Aortic smooth muscle cell (primary cell): ENCODE data around the gene SELENON. TPM values are rescaled to one million over a fixed set of nuclear protein-coding genes. Genes with fewer than 3 reads are reported as not detected.

Experiments used
- total RNA-seq: library from RNA; depleted of rRNA; stranded (reverse); fragments of >200 nt; gene quantifications from 2 replicates; pipeline ENCODE4 v1.2.3, GENCODE V29; 2014

The SELENON gene, protein sequence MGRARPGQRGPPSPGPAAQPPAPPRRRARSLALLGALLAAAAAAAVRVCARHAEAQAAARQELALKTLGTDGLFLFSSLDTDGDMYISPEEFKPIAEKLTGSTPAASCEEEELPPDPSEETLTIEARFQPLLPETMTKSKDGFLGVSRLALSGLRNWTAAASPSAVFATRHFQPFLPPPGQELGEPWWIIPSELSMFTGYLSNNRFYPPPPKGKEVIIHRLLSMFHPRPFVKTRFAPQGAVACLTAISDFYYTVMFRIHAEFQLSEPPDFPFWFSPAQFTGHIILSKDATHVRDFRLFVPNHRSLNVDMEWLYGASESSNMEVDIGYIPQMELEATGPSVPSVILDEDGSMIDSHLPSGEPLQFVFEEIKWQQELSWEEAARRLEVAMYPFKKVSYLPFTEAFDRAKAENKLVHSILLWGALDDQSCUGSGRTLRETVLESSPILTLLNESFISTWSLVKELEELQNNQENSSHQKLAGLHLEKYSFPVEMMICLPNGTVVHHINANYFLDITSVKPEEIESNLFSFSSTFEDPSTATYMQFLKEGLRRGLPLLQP
- total RNA-seq = 13.2 and 24.1 TPM in 2 replicates

DNA sequence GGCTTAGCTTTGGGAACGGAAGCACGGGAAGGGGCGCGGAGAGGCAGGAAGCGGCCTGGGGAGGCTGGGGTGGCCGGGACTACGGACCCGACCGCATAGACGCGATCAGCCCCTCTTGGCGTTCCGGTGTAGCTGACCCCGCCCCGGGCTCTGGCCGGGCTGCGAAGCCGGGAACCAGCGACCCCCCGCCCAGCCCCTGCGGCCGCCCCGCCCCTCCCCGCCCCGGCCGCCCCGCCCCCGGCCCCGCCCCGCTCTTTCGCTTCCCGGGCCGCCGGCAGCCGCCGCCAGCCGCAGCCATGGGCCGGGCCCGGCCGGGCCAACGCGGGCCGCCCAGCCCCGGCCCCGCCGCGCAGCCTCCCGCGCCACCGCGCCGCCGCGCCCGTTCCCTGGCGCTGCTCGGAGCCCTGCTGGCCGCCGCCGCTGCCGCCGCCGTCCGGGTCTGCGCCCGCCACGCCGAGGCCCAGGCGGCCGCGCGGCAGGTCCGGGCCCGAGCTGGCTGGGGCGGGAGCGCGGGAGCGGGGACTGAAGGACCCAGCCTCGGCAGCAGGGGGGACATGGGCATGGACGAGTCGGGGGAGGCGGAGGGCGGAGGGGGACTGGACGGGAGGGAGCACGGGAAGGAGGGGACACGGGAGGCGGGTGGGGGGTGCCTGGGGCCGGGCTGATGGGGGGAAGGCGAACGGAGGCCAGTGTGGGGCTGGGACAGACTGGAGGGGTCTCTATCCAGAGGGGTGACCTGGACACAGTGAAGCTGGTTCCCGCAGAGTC lies at the start of gene SELENON:
TSS of gene SELENON (plus strand) at position 259 of the 768 bp plus-strand sequence. CDS start at position 297, 38 bp downstream.

DNA sequence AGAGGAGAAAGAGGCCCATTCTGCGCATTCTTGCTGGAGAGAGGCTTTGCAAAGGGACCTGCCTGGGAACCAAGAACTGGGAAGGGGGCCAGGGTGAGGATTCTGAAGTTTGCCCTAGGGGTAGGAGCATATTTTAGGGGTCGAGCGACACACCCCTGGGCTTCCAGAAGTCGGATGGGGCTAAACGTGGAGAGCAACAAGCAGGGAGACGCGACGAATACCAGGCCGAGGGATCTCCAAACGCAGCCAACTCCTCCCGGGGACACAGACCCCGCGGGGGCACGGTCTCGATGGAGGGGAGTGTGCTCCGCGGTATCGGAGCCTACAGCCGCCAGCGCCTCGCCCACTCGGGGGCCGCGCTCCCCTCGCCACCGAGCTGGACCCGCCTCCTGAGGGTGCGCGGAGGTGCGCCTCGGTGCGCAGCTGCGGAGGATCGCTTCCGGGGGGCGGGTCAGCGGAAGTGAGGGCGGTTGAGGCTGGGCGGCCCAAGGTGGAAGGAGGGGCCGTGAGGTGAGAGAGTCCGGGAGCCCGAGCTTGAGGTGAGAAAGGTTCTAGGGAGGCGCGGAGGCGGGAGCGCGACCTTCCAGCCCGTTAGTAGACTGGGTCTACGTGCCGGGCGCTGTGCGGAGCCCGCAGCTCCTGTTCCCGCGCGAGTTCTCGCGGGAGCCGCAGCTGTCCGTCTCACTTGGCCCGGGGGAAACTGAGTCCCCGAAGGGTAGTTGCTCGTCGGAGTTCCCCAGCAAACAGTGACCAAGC lies 19.7 kb downstream of the SELENON start, which contains the start of gene MTFR1L:
TSS of gene MTFR1L (plus strand) at position 464 of the 756 bp plus-strand sequence. CDS start 3,151 bp downstream, outside the sequence.

DNA sequence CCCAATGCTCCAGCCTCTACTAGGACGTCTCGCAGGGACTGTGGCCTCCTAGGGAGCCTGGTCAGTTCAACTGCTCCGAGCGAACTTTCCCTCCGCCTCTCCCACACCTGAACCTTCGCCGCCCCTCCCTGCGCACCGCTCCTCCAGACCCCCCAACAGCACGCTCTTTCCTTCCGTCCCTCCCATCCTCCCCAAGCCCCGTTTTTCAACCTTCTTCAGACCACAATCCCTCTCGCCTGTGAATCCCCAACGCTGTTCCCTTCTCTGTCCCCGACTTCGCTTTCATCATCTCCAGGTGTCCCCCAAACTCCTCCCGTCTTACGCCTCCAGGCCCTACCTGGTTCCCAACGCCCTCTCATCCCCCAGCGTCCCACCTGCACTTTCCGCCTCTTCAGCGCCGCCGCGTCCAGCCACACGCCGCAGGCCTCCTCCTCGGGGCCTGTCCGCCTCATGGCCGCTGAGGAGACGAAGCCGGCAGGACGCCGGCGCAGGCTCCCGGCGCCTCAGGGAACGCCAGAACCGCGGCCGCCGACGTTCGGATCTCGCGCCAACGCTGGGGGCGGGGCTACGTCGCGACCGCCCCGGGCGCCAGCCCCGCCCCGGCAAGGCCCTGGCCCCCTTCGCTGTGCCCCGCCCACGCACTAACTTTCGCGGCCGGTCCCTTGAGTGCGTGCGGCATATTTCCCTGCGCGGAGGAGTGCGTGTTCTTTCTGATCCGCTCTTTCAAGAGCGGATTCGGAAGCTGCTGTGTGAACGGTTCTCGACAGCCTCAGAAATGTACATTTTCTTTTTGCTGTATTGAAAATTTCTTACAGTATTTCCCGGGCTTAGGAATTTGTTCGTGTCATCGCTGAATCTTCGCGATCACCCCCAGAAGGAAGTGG lies 59.2 kb downstream of the SELENON start, which contains the start of gene AUNIP:
TSS of gene AUNIP (minus strand) at position 552 of the 884 bp plus-strand sequence. CDS start at position 452, 100 bp downstream.

Other genes starting within 250 kb of the SELENON start
- 6.1 and 8.9 TPM in 2 replicates for gene MAN1C1, start 183.4 kb upstream of the SELENON start, total RNA-seq
- gene MTFR1L, start 19.8 kb downstream of the SELENON start, total RNA-seq = 31.3 and 33.9 TPM in 2 replicates
- 1.7 and 3.6 TPM in 2 replicates for gene AUNIP, start 59.3 kb downstream of the SELENON start, total RNA-seq
- 5.7 and 8.2 TPM in 2 replicates for gene PAQR7, start 75.5 kb downstream of the SELENON start, total RNA-seq
- 141 and 144 TPM in 2 replicates for gene STMN1, start 106.2 kb downstream of the SELENON start, total RNA-seq
- gene PAFAH2, start 197.9 kb downstream of the SELENON start, total RNA-seq = 8.5 and 8.6 TPM in 2 replicates
- 0.06 and 0.13 TPM in 2 replicates for gene EXTL1, start 221.6 kb downstream of the SELENON start, total RNA-seq
- not detected in 2 replicates for gene SLC30A2, start 245.9 kb downstream of the SELENON start, total RNA-seq